Thymus (tissue), 11 donors: Measurements from ENCODE around the gene PLEKHG3. TPM values are rescaled to one million over a fixed set of nuclear protein-coding genes. Genes with fewer than 3 reads are reported as not detected.

Source experiments
- DNase-seq, 9 donors: peaks; one replicate each; pipeline ENCODE4 v3.0.0-alpha.2; 2013; ENCODE audit warnings: low spot score in 9 of 9, low read depth in 6 of 9, missing footprints in 1 of 9
- H3K27ac ChIP-seq, 2 donors: one replicate each; pipeline ENCODE4 v1.5.1; 2013; ENCODE audit warnings: control low read depth in 1 of 2, low read depth in 1 of 2, low read length in 1 of 2, mild to moderate bottlenecking in 1 of 2, moderate library complexity in 1 of 2
- H3K27me3 ChIP-seq, 2 donors: one replicate each; pipeline ENCODE4 v1.5.1; 2013; ENCODE audit warnings: low read length in 1 of 2; ENCODE audit not compliant: control insufficient read depth in 2 of 2, insufficient read depth in 1 of 2
- H3K36me3 ChIP-seq, 2 donors: one replicate each; pipeline ENCODE4 v1.5.1; 2013; ENCODE audit warnings: low read length in 1 of 2, mild to moderate bottlenecking in 1 of 2, moderate library complexity in 1 of 2; ENCODE audit not compliant: control insufficient read depth in 2 of 2, insufficient read depth in 2 of 2
- H3K4me1 ChIP-seq, 2 donors: one replicate each; pipeline ENCODE4 v1.5.1; 2013; ENCODE audit warnings: low read length in 2 of 2; ENCODE audit not compliant: control insufficient read depth in 2 of 2, insufficient read depth in 2 of 2
- H3K4me3 ChIP-seq, 2 donors: one replicate each; pipeline ENCODE4 v1.5.1; 2013; ENCODE audit warnings: low read length in 2 of 2, control low read depth in 1 of 2, mild to moderate bottlenecking in 1 of 2
- H3K9me3 ChIP-seq, 2 donors: one replicate each; pipeline ENCODE4 v1.5.1; 2013; ENCODE audit warnings: low read length in 1 of 2, mild to moderate bottlenecking in 1 of 2; ENCODE audit not compliant: control insufficient read depth in 2 of 2, insufficient read depth in 1 of 2
- WGBS: extraction: QIAGEN DNeasy Blood & Tissue Kit; methylation state at CpG from one replicate; pipeline ENCODE4 v1.1.7; 2013; 5-methylcytosine and 5-hydroxymethylcytosine counted together
- polyA plus RNA-seq: library from polyadenylated mRNA; stranded (reverse); fragments of 200-250 nt; gene quantifications from one replicate; pipeline ENCODE4 v1.2.3, GENCODE V29; 2013
- total RNA-seq: library from RNA; stranded (reverse); fragments of 120-200 nt; gene quantifications from one replicate; pipeline ENCODE4 v1.2.4, GENCODE V29; 2013
- donor health status: healthy.

PLEKHG3 gene
- total and polyA plus RNA-seq, 2 donors: 7.7 to 8.5 TPM

DNA sequence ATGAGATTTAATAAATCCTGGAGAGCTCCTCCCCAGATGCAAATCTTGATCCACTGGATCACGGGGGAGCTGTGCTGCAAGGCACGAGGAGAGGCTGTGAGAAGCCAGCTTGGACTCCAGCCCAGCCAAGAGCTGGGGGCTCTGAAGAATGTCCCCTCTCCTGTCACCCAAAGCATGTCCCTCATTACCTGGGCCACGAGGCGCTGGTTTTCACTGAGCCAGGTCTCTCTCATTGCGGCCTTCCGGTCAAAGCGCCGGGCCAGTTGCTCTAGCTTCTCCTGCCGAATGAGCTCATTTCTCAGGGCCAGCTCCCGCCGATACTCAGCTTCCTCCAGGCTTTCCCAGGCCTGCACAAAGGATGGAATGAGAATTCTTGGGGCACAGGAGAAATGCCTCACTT is 92.1 kb downstream of the PLEKHG3 start:
- Histone ChIP-seq H3K9me3 (no peaks in the 10 kb centered on the region), H3K27me3 (peaks cover 0 to 2% of the 10 kb centered on the region in 2 donors), H3K27ac (no peak overlapping the region), H3K4me1 (no peaks in the 10 kb centered on the region), H3K36me3 (no peaks in the 10 kb centered on the region), H3K4me3 (no peak overlapping the region)
- no peak for DNase-seq
- 97% methylated on average over 11 of the region's 11 CpGs for WGBS

DNA sequence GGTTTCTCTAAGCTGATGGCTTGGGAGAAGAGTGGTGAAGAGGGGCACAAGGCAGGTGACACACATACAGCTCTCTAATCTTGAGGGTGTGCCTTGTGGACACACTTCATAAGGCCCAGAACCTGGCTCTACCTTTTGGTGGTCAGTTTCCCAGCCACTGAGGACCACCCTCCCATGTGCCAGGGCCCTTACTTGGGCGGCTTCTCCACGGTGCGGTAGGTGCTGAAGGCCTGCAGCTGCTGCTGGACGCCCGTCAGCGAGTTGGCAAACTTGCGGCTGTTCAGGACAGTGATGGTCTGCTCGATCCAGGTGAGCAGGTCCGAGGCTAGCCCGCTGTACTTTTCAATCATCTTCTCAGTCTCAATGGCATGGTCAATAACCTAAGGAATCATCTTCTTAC is 95.3 kb downstream of the PLEKHG3 start:
- no peaks in the 10 kb centered on the region for H3K4me1 ChIP-seq
- H3K36me3 ChIP-seq: no peaks in the 10 kb centered on the region
- DNase-seq: no peak
- H3K9me3 ChIP-seq: no peaks in the 10 kb centered on the region
- peaks cover 0 to 2% of the 10 kb centered on the region in 2 donors for H3K27me3 ChIP-seq
- H3K27ac ChIP-seq: no peak overlapping the region
- H3K4me3 ChIP-seq: no peak overlapping the region
- WGBS: 98% methylated on average over 10 of the region's 10 CpGs

Other genes with a start within 250 kb of the PLEKHG3 start
- 2.2 TPM for gene AKAP5, start 238.9 kb upstream of the PLEKHG3 start, total RNA-seq
- gene AKAP5, start 238.9 kb upstream of the PLEKHG3 start, polyA plus RNA-seq: 0.71 TPM
- gene ZBTB25, start 200.6 kb upstream of the PLEKHG3 start, total RNA-seq: 10.6 TPM
- 15.0 TPM for gene ZBTB25, start 200.6 kb upstream of the PLEKHG3 start, polyA plus RNA-seq
- 53.0 TPM for gene ZBTB1, start 199.7 kb upstream of the PLEKHG3 start, total RNA-seq
- gene ZBTB1, start 199.7 kb upstream of the PLEKHG3 start, polyA plus RNA-seq: 42.0 TPM
- 3.0 TPM for gene HSPA2, start 163.7 kb upstream of the PLEKHG3 start, total RNA-seq
- 7.7 TPM for gene HSPA2, start 163.7 kb upstream of the PLEKHG3 start, polyA plus RNA-seq
- gene PPP1R36, start 154.5 kb upstream of the PLEKHG3 start, total RNA-seq: 0.61 TPM
- gene PPP1R36, start 154.5 kb upstream of the PLEKHG3 start, polyA plus RNA-seq: 0.80 TPM
- 1.8 TPM for gene SPTB, start 175.5 kb downstream of the PLEKHG3 start, total RNA-seq
- gene SPTB, start 175.5 kb downstream of the PLEKHG3 start, polyA plus RNA-seq: 1.1 TPM
- gene CHURC1, start 210.0 kb downstream of the PLEKHG3 start, total RNA-seq: 93.7 TPM
- 55.1 TPM for gene CHURC1, start 210.0 kb downstream of the PLEKHG3 start, polyA plus RNA-seq
- 1.5 TPM for gene GPX2, start 238.3 kb downstream of the PLEKHG3 start, total RNA-seq
- 20.3 TPM for gene GPX2, start 238.3 kb downstream of the PLEKHG3 start, polyA plus RNA-seq